ENCODE data around the gene RAB40C.

DNA sequence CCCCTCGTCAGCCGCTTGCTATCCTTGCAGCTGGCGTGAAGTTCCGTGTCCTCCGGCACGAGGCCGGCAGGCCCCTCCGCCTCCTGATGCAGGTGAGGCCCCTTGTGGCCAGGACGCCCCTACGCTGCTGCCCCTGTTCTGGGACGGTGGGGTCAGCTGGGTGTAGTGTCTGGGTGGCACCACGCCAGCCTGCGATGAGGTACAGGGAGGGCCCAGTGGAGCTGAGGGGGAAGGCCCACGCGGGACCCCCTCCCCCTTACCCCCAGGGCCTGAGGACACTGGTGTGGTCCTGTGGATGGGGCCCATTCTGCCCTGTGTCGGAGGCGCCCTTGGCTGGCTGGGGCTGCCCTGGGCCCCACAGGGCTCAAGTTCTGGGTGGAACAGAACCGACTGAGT, 7.7 kb upstream of the RAB40C start:
- TF ChIP-seq CTCF (IDR thresholded peaks at IDR 0.05), result no peak
- no peak for TF ChIP-seq EP300 (IDR thresholded peaks at IDR 0.05)
- no peak for TF ChIP-seq POLR2AphosphoS5 (IDR thresholded peaks at IDR 0.05)

Data from sigmoid colon (tissue), 4 donors.